CD4-positive, alpha-beta memory T cell (primary cell): ENCODE results near the gene HIP1R. TPM values are rescaled to one million over a fixed set of nuclear protein-coding genes. Genes with fewer than 3 reads are reported as not detected.
"Not testable (repeated sequence)": the region's sequence is repeated elsewhere in the genome, so short reads cannot be mapped to it uniquely, and the experiment has no call there.

Source experiments
- CTCF ChIA-PET: fragments of 350-600 bp; sonication (Branson Sonifier 250); formaldehyde crosslinking; loops from one replicate; lab custom pipeline; 2021; ENCODE audit warnings: inconsistent platforms; ENCODE audit not compliant: partially characterized antibody; lab: Charles Lee
- POLR2A ChIA-PET: fragments of 350-600 bp; sonication (Branson Sonifier 250); formaldehyde crosslinking; loops from one replicate; lab custom pipeline; 2021; ENCODE audit not compliant: partially characterized antibody; lab: Charles Lee
- DNase-seq, 5 donors: peaks; one replicate each; pipeline versions ENCODE4 v3.0.0 to v3.0.0-alpha.2; 2020 to 2022; ENCODE audit warnings: mixed read lengths in 1 of 5
- H3K27ac ChIP-seq: one replicate; pipeline ENCODE4 v1.7.0; 2013; ENCODE audit warnings: low read depth, low read length
- H3K27me3 ChIP-seq: 2 replicates; pipeline ENCODE4 v1.7.0; 2013; ENCODE audit warnings: mild to moderate bottlenecking, low read length, moderate library complexity; ENCODE audit not compliant: insufficient read depth
- H3K36me3 ChIP-seq: 2 replicates; pipeline ENCODE4 v1.7.0; 2013; ENCODE audit warnings: mild to moderate bottlenecking, low read length, moderate library complexity; ENCODE audit not compliant: insufficient read depth
- H3K4me1 ChIP-seq: 2 replicates; pipeline ENCODE4 v1.7.0; 2013; ENCODE audit warnings: mild to moderate bottlenecking, low read length, moderate library complexity; ENCODE audit not compliant: insufficient read depth
- H3K4me3 ChIP-seq, 2 donors: one replicate each; pipeline ENCODE4 v1.7.0; 2013; ENCODE audit warnings: low read length in 2 of 2, mild to moderate bottlenecking in 1 of 2
- H3K9me3 ChIP-seq, 2 donors: one replicate each; pipeline ENCODE4 v1.7.0; 2013; ENCODE audit warnings: low read length in 2 of 2, control low read depth in 1 of 2; ENCODE audit not compliant: control insufficient read depth in 1 of 2
- H3K27ac Mint-ChIP-seq, 7 donors: one replicate each; pipeline ENCODE4 v1.8.0; 2020 to 2021; ENCODE audit warnings: mixed read lengths in 7 of 7, mild to moderate bottlenecking in 6 of 7, inconsistent platforms in 3 of 7, moderate library complexity in 3 of 7
- H3K27me3 Mint-ChIP-seq, 2 donors: one replicate each; pipeline ENCODE4 v1.8.0; 2020 to 2021; ENCODE audit warnings: mixed read lengths in 2 of 2
- H3K36me3 Mint-ChIP-seq, 2 donors: one replicate each; pipeline ENCODE4 v1.8.0; 2020 to 2021; ENCODE audit warnings: mixed read lengths in 2 of 2, inconsistent platforms in 1 of 2, mild to moderate bottlenecking in 1 of 2
- H3K4me1 Mint-ChIP-seq, 4 donors: one replicate each; pipeline ENCODE4 v1.8.0; 2020 to 2021; ENCODE audit warnings: mixed read lengths in 4 of 4, mild to moderate bottlenecking in 1 of 4
- H3K4me3 Mint-ChIP-seq, 8 donors: one replicate each; pipeline ENCODE4 v1.8.0; 2020 to 2021; ENCODE audit warnings: mixed read lengths in 8 of 8, mild to moderate bottlenecking in 7 of 8, moderate library complexity in 6 of 8, inconsistent platforms in 3 of 8
- H3K9me3 Mint-ChIP-seq, 8 donors: one replicate each; pipeline ENCODE4 v1.8.0; 2020 to 2021; ENCODE audit warnings: mixed read lengths in 8 of 8, mild to moderate bottlenecking in 5 of 8, inconsistent platforms in 3 of 8, moderate library complexity in 1 of 8
- intact Hi-C: fragments of 100-400 bp; cut with micrococcal nuclease; formaldehyde crosslinking; loops from one replicate; pipeline ENCODE4 v1.15.1; 2023
- polyA plus RNA-seq, 2 donors: library from polyadenylated mRNA; unstranded; fragments of 300-500 nt; fragmentation: Illumina TruSeq; gene quantifications; one replicate each; pipeline ENCODE4 v1.2.3, GENCODE V29; 2021
- total RNA-seq, 2 experiments: library from RNA; stranded (reverse); gene quantifications; one replicate each; pipeline ENCODE4 v1.2.3, GENCODE V29; 2021

Gene HIP1R
- total and polyA plus RNA-seq, 4 experiments from 2014 or later, result 4.5 to 88.3 (median 49.4) TPM

DNA sequence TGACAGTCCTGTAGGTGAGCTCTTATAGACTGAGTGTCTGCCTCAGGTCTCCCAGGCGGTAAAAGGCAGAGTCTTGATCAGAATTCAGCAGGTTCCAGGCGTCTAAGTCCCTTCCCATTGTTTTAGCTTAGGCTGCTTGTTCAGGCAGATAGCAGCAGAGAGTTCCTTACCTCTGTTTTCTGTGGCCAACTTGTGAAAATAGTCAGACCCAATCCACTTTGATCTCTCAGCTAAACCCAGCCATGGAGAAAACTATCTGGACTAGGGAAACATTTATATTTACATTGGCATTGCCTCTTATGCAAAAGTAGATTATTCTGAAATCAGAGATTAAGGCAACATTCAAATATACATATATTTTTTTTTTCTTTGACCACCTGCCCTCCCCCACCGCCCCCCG lies 39.5 kb upstream of the HIP1R start:
- no peaks in the 10 kb centered on the region for H3K9me3 Mint-ChIP-seq
- no peak overlapping the region for H3K27ac Mint-ChIP-seq
- no peaks in the 10 kb centered on the region for H3K27me3 ChIP-seq
- POLR2A ChIA-PET, result no interaction called here
- no peaks in the 10 kb centered on the region for H3K36me3 Mint-ChIP-seq
- CTCF ChIA-PET, result interaction anchor here (0.7 to 1.3 kb wide), 3 partner anchors 60 to 190 kb away, joined by 3 to 4 read pairs (median 4); no protein-coding TSS in a partner anchor
- H3K4me3 Mint-ChIP-seq, result no peak overlapping the region
- intact Hi-C loops, result no loop called here
- H3K27me3 Mint-ChIP-seq, result no peaks in the 10 kb centered on the region
- H3K36me3 ChIP-seq, result no peaks in the 10 kb centered on the region
- H3K4me1 ChIP-seq, result peaks cover 3% of the 10 kb centered on the region
- no peak overlapping the region for H3K27ac ChIP-seq
- H3K4me3 ChIP-seq, result no peak overlapping the region
- H3K4me1 Mint-ChIP-seq, result peaks cover 0 to 5% (median 4%) of the 10 kb centered on the region in 4 donors
- DNase-seq, result no peak
- H3K9me3 ChIP-seq, result no peaks in the 10 kb centered on the region

DNA sequence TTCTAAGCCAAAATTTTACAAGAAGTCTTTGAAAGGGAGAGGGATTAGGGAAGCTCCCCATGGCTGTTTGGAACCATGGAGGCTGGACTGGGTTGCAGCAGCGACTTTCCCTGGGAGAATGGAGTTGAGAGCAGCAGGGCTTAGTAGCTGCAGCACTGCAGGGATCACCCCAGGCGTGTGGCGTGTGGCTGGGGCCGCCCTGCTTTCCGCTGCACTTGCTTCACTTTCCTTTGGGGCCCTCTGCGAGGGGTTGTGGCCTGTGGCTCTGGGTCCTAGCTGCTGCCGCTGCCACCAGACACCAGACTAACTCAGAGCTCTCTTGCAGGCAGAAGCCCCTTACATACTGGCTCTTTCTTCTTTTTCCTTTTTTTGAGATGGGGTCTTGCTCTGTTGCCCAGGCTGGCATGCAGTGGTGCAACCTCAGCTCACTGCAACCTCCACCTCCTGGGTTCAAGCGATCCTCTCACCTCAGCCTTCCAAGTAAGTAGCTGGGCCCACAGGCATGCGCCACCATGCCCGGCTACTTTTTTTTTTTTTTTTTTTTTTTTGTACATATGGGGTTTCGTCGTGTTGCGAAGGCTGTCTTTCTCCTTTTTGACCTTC lies 35.5 kb upstream of the HIP1R start:
- Histone ChIP-seq H3K4me3 (no peak overlapping the region), H3K27me3 (no peaks in the 10 kb centered on the region), H3K4me1 (no peaks in the 10 kb centered on the region), H3K9me3 (no peaks in the 10 kb centered on the region), H3K27ac (no peak overlapping the region), H3K36me3 (no peaks in the 10 kb centered on the region)
- H3K27ac Mint-ChIP-seq, result no peak overlapping the region
- no peaks in the 10 kb centered on the region for H3K4me1 Mint-ChIP-seq
- no peak for DNase-seq
- no peaks in the 10 kb centered on the region for H3K36me3 Mint-ChIP-seq
- H3K4me3 Mint-ChIP-seq, result no peak overlapping the region
- POLR2A ChIA-PET, result no interaction called here
- no peaks in the 10 kb centered on the region for H3K27me3 Mint-ChIP-seq
- CTCF ChIA-PET, result interaction anchor here (0.7 to 1.0 kb wide), 2 partner anchors 10 to 108 kb away, joined by 3 to 4 read pairs; no protein-coding TSS in a partner anchor
- intact Hi-C loops, result no loop called here
- no peaks in the 10 kb centered on the region for H3K9me3 Mint-ChIP-seq

DNA sequence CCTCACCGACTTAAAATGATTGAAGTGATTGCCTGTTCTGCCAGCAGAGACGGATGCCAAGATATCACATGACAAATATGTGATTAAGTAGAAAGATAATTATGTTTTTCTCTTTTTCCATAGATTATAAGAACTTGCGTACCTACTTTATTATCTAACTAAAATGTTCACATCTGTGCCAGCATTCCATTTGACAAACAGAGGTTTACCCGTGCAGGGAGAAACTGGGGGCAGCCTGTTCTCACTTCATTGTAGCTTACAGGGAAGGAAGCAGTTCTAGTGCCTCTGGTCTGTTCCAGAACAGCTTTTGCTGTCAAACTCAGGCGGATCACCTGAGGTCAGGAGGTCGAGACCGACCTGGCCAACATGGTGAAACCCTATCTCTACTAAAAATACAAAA lies 31.3 kb upstream of the HIP1R start:
- no peaks in the 10 kb centered on the region for H3K9me3 Mint-ChIP-seq
- H3K4me1 ChIP-seq, result no peaks in the 10 kb centered on the region
- H3K27me3 ChIP-seq, result no peaks in the 10 kb centered on the region

GRCh38 chr12:122804957-122805356 lies 30.3 kb upstream of the HIP1R start:
- ChIA-PET POLR2A (interaction anchor here (0.7 kb wide), 1 partner anchor 19 kb away, joined by 4 read pairs; no protein-coding TSS in a partner anchor), CTCF (interaction anchor here (2.9 kb wide), 1 partner anchor 11 kb away, joined by 13 read pairs; no protein-coding TSS in a partner anchor)
- H3K27ac ChIP-seq, H3K27me3 ChIP-seq, H3K27ac Mint-ChIP-seq, H3K9me3 Mint-ChIP-seq, H3K4me3 ChIP-seq, DNase-seq, intact Hi-C loops, H3K9me3 ChIP-seq, H3K27me3 Mint-ChIP-seq, H3K36me3 ChIP-seq, H3K4me3 Mint-ChIP-seq, H3K4me1 Mint-ChIP-seq, H3K4me1 ChIP-seq, H3K36me3 Mint-ChIP-seq: not testable (repeated sequence)

More for the DNA sequence above, 31.3 kb upstream of the HIP1R start:
- Mint-ChIP-seq H3K27ac (no peak overlapping the region), H3K36me3 (peaks cover 0 to 3% of the 10 kb centered on the region in 2 donors), H3K4me3 (no peak overlapping the region), H3K27me3 (no peaks in the 10 kb centered on the region), H3K4me1 (no peaks in the 10 kb centered on the region)
- ChIA-PET POLR2A (no interaction called here), CTCF (interaction anchor here (0.6 to 2.9 kb wide), 3 partner anchors 10 to 350 kb away, joined by 5 to 13 read pairs (median 7); no protein-coding TSS in a partner anchor)
- Histone ChIP-seq H3K27ac (no peak overlapping the region), H3K9me3 (no peaks in the 10 kb centered on the region), H3K4me3 (no peak overlapping the region), H3K36me3 (no peaks in the 10 kb centered on the region)
- intact Hi-C loops, result no loop called here
- DNase-seq, result no peak

- H3K9me3 ChIP-seq, result no peaks in the 10 kb centered on the region
Observed at GRCh38 chr12:122807651-122808050, 27.6 kb upstream of the HIP1R start.

GRCh38 chr12:122811777-122812176 lies 23.5 kb upstream of the HIP1R start:
- Mint-ChIP-seq H3K27me3 (no peaks in the 10 kb centered on the region), H3K9me3 (peaks cover 0 to 2% (median 0%) of the 10 kb centered on the region in 8 donors)
- CTCF ChIA-PET, result no interaction called here

More at GRCh38 chr12:122807651-122808050, 27.6 kb upstream of the HIP1R start:
- H3K36me3 Mint-ChIP-seq, result peaks cover 0 to 3% of the 10 kb centered on the region in 2 donors
- Histone ChIP-seq H3K4me3 (no peak overlapping the region), H3K36me3 (no peaks in the 10 kb centered on the region), H3K4me1 (no peaks in the 10 kb centered on the region), H3K27ac (no peak overlapping the region), H3K27me3 (no peaks in the 10 kb centered on the region)
- H3K27me3 Mint-ChIP-seq, result no peaks in the 10 kb centered on the region
- ChIA-PET CTCF (interaction anchor here (2.2 kb wide), 1 partner anchor 14 kb away, joined by 11 read pairs; no protein-coding TSS in a partner anchor), POLR2A (no interaction called here)
- H3K4me3 Mint-ChIP-seq, result no peak overlapping the region
- no peaks in the 10 kb centered on the region for H3K4me1 Mint-ChIP-seq
- no peak overlapping the region for H3K27ac Mint-ChIP-seq
- DNase-seq, result no peak
- peaks cover 0 to 2% (median 0%) of the 10 kb centered on the region in 8 donors for H3K9me3 Mint-ChIP-seq
- intact Hi-C loops, result no loop called here

GRCh38 chr12:122813310-122813713 lies 21.9 kb upstream of the HIP1R start:
- Histone ChIP-seq H3K36me3 (no peaks in the 10 kb centered on the region), H3K27ac (no peak overlapping the region), H3K27me3 (no peaks in the 10 kb centered on the region), H3K4me1 (no peaks in the 10 kb centered on the region), H3K9me3 (no peaks in the 10 kb centered on the region), H3K4me3 (no peak overlapping the region)
- no peak for DNase-seq
- intact Hi-C loops, result no loop called here
- Mint-ChIP-seq H3K27ac (no peak overlapping the region), H3K27me3 (no peaks in the 10 kb centered on the region), H3K4me1 (no peaks in the 10 kb centered on the region), H3K9me3 (peaks cover 0 to 2% (median 0%) of the 10 kb centered on the region in 8 donors), H3K4me3 (no peak overlapping the region), H3K36me3 (no peaks in the 10 kb centered on the region)
- POLR2A ChIA-PET, result interaction anchor here (0.6 kb wide), 1 partner anchor 951 kb away, joined by 3 read pairs; no protein-coding TSS in a partner anchor
- CTCF ChIA-PET, result interaction anchor here (1.1 kb wide), 1 partner anchor 10 kb away, joined by 3 read pairs; no protein-coding TSS in a partner anchor

More at GRCh38 chr12:122811777-122812176, 23.5 kb upstream of the HIP1R start:
- DNase-seq, result no peak
- H3K4me1 ChIP-seq, result no peaks in the 10 kb centered on the region
- H3K9me3 ChIP-seq, result no peaks in the 10 kb centered on the region
- H3K36me3 ChIP-seq, result no peaks in the 10 kb centered on the region
- H3K27ac ChIP-seq, result no peak overlapping the region
- no peak overlapping the region for H3K27ac Mint-ChIP-seq
- intact Hi-C loops, result no loop called here
- no peak overlapping the region for H3K4me3 ChIP-seq
- no peak overlapping the region for H3K4me3 Mint-ChIP-seq
- POLR2A ChIA-PET, result no interaction called here
- peaks cover 0 to 3% of the 10 kb centered on the region in 2 donors for H3K36me3 Mint-ChIP-seq
- H3K4me1 Mint-ChIP-seq, result no peaks in the 10 kb centered on the region
- no peaks in the 10 kb centered on the region for H3K27me3 ChIP-seq
